GM19043 (cell line): Measurements from ENCODE around the gene SPATA16.
"Not testable (repeated sequence)": the region's sequence is repeated elsewhere in the genome, so short reads cannot be mapped to it uniquely, and the experiment has no call there.

Source experiments
- ATAC-seq: cut with Tn5 transposase; IDR thresholded peaks from one replicate; pipeline ENCODE4 v1.9.1; 2021; ENCODE audit warnings: low read depth; ENCODE audit not compliant: unreplicated experiment

SPATA16 gene

GRCh38 chr3:172960626-172961182, 180.3 kb downstream of the SPATA16 start:
- ATAC-seq: not testable (repeated sequence)

- no peak for ATAC-seq
These were observed 182.5 kb downstream of the SPATA16 start for GRCh38 chr3:172958565-172958964.

- ATAC-seq: no peak
These were observed 187.5 kb downstream of the SPATA16 start for GRCh38 chr3:172953571-172953970.

- ATAC-seq: no peak
These were observed 189.5 kb downstream of the SPATA16 start for GRCh38 chr3:172951511-172951910.

- ATAC-seq: no peak
These were observed 195.0 kb downstream of the SPATA16 start for GRCh38 chr3:172946061-172946460.

GRCh38 chr3:172939651-172940293, 201.3 kb downstream of the SPATA16 start:
- no peak for ATAC-seq

- ATAC-seq: no peak
These were observed 202.2 kb downstream of the SPATA16 start for GRCh38 chr3:172938788-172939187.

- ATAC-seq: no peak
These were observed 209.2 kb downstream of the SPATA16 start for GRCh38 chr3:172931746-172932285.

GRCh38 chr3:172929451-172929850, 211.6 kb downstream of the SPATA16 start:
- ATAC-seq: no peak

GRCh38 chr3:172924546-172924945, 216.5 kb downstream of the SPATA16 start:
- no peak for ATAC-seq

- no peak for ATAC-seq
These were observed 221.7 kb downstream of the SPATA16 start for GRCh38 chr3:172919297-172919683.

- no peak for ATAC-seq
These were observed 222.3 kb downstream of the SPATA16 start for GRCh38 chr3:172918568-172919296.

- no peak for ATAC-seq
These were observed 222.9 kb downstream of the SPATA16 start for GRCh38 chr3:172918165-172918564.

- ATAC-seq: no peak
These were observed 225.0 kb downstream of the SPATA16 start for GRCh38 chr3:172915911-172916514.

GRCh38 chr3:172914854-172915253, 226.2 kb downstream of the SPATA16 start:
- ATAC-seq: no peak

- no peak for ATAC-seq
These were observed 227.0 kb downstream of the SPATA16 start for GRCh38 chr3:172913911-172914655.

GRCh38 chr3:172911142-172911541, 229.9 kb downstream of the SPATA16 start:
- ATAC-seq: no peak

- no peak for ATAC-seq
These were observed 232.2 kb downstream of the SPATA16 start for GRCh38 chr3:172908771-172909270.

GRCh38 chr3:172905451-172905850, 235.6 kb downstream of the SPATA16 start:
- no peak for ATAC-seq

- ATAC-seq: no peak
These were observed 236.2 kb downstream of the SPATA16 start for GRCh38 chr3:172904711-172905373.
